Renal cortex interstitium (tissue), 11 donors: ENCODE data around the gene MYH7B. TPM values are rescaled to one million over a fixed set of nuclear protein-coding genes. Genes with fewer than 3 reads are reported as not detected.

Experiments
- DNase-seq, 11 donors: peaks; one replicate each; pipeline ENCODE4 v3.0.0-alpha.2; 2013; ENCODE audit warnings: low read depth in 9 of 11, low spot score in 4 of 11; ENCODE audit errors: extremely low read depth in 1 of 11
- polyA plus RNA-seq, 3 donors: library from polyadenylated mRNA; unstranded; fragments of 120-200 nt; gene quantifications; one replicate each; pipeline ENCODE4 v1.2.1, GENCODE V29; 2013; ENCODE audit not compliant: insufficient read length in 3 of 3

The MYH7B gene
- polyA plus RNA-seq, 3 donors, result 0.84 to 2.7 (median 1.6) TPM

DNA sequence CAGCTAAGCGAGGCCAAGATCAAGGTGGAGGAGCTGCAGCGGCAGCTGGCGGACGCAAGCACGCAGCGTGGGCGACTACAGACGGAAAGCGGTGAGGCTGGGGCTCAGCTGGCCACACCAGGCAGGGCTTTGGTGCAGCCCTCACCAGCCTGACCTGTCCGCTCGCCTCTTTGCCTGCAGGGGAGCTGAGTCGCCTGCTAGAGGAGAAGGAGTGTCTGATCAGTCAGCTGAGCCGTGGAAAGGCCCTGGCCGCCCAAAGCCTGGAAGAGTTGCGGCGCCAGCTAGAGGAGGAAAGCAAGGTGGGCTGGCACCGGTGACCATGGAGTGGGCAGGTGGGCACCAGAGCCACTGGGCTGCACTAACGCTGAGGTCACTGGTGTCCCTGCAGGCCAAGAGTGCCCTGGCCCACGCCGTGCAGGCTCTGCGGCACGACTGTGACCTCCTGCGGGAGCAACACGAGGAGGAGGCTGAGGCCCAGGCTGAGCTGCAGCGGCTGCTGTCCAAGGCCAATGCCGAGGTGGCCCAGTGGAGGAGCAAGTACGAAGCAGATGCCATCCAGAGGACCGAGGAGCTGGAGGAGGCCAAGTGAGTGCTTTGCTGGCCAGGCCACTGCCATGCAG is 42.8 kb downstream of the MYH7B start:
- no peak for DNase-seq

DNA sequence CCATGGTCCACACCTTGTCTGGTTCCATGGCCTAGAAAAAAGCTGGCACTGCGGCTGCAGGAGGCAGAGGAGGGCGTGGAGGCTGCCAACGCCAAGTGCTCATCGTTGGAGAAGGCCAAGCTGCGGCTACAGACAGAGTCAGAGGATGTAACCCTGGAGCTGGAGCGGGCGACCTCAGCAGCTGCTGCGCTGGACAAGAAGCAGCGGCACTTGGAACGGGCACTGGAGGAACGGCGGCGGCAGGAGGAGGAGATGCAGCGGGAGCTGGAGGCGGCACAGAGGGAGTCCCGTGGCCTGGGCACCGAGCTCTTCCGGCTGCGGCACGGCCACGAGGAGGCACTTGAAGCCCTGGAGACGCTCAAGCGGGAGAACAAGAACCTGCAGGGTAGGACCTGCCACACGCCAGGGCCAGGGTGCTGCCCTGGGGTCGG is 43.4 kb downstream of the MYH7B start:
- no peak for DNase-seq

DNA sequence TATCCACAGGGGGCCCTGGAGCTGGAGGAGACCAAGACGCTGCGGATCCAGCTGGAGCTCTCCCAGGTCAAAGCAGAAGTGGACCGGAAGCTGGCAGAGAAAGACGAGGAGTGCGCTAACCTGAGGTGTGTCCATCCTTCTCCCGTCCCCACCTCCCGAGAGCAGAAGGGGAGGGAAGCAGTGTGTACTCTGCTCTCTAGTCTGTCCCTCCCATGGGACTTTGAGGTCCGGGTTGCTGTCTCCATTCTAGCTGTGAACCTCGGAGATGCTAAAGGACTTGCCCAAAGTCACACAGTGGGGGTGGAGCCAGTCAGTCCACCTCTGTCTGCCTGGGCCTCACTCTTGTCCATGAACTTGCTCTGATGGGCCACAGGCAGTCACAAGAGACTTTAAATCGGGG is 44.1 kb downstream of the MYH7B start:
- DNase-seq, result no peak

DNA sequence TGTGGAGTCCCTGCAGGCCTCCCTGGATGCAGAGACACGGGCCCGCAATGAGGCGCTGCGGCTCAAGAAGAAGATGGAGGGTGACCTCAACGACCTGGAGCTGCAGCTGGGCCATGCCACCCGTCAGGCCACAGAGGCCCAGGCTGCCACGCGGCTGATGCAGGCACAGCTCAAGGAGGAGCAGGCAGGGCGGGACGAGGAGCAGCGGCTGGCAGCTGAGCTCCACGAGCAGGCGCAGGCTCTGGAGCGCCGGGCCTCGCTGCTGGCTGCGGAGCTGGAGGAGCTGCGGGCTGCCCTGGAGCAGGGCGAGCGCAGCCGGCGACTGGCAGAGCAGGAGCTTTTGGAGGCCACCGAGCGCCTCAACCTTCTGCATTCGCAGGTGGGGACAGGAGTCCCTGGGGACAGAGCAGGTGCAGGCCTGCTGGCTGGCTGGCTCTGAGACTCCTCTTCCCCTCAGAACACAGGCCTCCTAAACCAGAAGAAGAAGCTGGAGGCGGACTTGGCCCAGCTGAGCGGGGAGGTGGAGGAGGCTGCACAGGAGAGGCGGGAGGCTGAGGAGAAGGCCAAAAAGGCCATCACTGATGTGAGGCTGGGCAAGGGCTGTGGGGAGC is 44.7 kb downstream of the MYH7B start:
- DNase-seq, result no peak

DNA sequence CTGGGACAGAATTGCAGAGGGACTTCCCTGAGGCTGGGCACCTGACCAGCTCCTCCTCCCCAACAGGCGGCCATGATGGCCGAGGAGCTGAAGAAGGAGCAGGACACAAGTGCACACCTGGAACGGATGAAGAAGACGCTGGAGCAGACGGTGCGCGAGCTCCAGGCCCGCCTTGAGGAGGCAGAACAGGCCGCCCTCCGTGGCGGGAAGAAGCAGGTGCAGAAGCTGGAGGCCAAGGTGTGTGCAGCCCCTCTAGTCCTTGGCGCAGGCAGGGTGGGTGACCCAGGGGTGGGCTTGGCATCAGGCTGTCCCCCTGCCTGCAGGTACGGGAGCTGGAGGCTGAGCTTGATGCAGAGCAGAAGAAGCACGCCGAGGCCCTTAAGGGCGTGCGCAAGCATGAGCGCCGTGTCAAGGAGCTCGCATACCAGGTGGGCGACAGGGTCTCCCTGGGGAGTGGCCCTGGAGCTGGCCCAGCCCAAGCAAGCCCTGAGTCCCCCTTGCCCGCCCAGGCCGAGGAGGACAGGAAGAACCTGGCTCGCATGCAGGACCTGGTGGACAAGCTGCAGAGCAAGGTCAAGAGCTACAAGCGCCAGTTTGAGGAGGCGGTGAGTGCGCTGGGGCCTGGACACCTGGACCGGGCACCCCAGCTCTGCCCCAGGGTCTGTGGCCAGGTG is 45.4 kb downstream of the MYH7B start:
- no peak for DNase-seq

DNA sequence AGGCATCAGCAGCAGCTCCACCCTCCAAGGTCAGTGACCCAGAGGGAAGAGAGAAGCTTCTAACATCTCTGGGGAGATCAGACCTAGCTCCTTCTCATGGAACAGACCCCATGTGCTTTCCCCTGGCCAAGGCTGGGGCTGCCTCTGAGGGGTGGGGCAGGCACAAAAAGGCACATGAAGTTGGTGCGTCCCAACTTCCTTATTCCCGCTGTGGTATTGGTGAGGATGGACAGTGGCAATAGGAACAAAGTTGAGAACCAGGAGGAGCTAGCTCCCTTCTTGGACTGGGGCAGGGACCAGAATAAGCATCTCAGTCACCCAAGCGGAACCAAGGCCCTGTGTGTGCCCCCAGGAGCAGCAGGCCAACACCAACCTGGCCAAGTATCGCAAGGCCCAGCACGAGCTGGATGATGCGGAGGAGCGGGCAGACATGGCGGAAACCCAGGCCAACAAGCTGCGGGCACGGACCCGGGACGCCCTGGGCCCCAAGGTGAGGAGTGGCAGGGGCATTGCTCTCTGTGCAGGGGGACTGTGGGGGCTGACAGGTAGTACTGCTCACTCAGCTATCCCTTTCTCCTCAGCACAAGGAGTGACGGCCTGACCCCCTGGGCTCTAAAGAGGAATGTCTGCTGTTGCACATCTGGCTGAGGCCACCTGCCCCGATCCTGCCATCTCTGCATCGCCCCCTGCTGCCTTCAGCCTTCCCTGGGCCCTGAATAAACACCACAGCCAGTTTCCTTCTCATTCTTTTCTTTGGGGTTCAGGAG is 46.1 kb downstream of the MYH7B start:
- DNase-seq, result no peak

DNA sequence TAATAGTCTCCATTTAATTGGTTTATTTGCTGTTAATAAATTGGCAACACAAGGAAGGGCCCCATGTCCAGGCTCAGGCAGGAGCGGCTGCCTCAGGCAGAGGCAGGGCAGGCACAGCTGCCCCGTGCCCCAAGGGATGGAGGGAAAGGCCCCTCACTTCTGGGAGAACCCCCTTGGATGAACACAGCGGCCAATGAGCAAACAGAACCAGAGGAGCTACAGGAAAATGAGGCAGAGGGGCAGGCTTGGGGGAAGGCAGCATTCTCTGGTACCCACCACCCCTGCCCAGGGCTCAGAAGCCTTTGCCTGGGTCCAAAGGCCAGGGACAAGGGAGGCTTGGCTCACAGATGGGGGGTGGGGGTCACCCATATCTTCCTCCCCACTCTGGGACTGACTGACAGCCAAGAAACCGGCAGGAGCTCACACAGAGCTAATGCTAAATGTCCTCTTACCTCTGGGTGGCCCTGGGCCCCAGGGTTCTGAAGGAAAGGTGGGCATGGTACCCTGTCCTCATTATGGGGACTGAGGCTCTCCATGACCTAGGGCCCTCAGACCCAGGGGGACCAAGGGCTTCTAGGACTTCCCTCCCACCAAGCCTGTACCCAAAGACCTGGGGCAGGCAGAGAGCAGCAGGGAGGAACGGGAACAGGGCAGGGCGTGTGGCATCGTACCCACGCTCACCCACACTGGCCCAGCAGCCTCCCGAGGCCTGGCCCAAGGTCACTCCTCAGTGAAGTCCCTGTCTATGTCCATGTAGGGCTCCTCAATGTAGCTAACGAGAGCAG is 47.0 kb downstream of the MYH7B start:
- DNase-seq, result no peak

DNA sequence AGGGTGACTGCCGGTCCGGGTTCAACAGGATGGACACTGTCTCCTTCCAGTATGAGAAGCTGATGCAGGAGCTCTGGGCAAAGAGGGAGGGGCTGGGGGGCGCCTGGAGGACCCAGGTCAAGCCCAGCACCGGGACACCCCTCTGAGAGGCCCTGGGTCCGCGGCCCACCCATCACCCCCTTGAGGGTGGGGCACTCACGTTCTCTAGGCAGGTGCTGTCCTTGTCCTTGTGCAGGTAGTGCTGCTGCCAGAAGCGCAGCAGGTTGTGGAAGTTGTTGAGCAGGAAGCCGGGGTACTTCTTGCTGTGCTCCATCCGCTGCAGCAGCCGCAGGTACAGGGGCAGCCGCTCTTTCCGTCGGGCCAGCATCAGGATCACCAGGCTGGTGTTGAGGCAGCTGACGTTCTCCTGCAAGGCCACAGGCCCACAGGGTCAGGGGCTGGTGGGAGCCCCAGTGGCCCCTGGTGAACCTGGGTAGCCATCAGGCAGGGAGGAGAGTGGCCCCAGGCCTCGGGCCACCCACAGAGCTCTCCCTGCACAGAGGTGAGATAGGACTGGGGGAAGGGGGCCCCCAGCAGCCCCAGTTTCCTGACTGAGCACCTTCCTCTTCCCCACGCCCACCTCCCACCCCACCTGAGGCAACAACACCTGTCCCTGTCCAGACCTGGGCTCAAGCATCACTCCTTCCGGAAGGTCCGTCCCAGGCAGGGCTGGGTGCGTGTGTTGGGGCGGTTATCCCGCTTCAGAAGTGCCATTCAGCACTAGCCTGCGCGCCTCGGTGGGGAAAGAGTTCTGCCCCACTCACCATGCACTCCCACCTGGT is 47.8 kb downstream of the MYH7B start:
- no peak for DNase-seq

DNA sequence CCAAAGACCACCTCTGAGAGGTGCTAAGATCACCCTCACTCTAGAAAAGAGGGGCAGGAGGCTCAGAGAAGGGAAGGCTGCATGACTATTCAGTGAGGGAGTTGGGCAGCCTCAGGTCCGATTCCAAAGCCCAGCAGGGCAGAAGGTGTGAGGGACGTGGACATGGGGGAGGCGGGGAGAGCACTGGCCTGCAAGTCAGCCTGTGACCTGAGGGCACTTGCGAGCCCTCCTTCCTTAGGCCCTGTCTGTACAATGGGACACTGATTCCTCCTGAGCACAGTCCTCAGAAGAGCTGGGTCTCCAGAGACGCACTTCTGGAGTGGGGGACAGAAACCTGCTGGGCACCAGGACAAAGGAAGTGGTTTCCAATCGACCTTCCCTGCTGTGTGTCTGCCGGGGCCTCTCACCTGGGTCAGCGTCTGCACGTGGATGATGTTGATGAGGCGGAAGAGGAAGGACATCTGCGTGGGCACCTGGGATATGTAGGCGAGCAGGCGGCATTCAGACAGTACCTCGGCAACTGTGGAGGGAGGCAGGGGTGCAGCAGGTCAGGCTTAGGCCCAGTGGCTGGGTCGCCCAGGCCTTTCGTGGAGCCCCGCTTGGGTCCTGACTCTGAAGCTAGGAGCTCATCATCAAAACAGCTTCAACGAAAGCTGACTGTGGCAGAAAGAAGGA is 48.5 kb downstream of the MYH7B start:
- DNase-seq, result no peak

DNA sequence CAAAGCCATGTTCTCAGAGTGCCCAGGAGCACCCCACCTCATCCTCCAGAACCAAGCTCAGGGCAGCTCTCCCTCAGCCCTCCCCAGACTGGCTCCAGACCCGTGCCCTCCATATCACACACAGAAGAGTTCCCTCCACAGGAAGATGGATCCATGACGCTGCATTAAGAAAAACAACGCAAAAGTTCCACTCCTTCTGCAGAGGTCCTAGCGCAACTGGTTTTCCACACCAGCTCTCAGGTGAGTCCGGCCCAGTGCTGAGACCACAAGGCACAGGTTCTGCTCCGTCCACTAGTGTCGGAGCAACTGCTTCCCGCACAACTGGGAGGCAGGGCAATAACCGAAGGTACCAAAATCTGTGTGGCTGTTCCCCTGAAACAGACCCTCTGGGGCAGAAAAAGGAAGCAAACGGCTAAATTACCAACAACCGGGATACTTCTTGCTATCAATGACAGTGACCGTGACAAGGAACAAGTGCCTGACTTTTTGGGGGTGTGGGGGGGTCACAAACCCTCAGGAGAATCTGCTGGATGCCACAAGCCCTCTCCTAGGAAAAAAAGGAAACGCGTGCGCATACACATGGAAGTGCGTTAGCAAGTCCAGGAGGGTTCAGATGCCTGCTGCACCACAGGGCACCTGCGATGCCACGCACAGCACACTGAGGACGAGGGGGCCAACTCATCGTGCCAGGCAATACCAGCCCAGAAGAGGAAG is 49.2 kb downstream of the MYH7B start:
- no peak for DNase-seq

Other genes with a start within 250 kb of the MYH7B start
- 10 to 100 TPM; 40.3 to 55.8 (median 51.3) TPM for gene NCOA6, start 130.2 kb upstream of the MYH7B start, polyA plus RNA-seq
- gene GGT7, start 83.0 kb upstream of the MYH7B start, polyA plus RNA-seq, result 10 to 100 TPM; 18.4 to 34.4 (median 22.8) TPM
- gene ACSS2, start 79.3 kb upstream of the MYH7B start, polyA plus RNA-seq, result 10 to 100 TPM; 38.2 to 53.5 (median 40.8) TPM
- gene GSS, start 62 bp upstream of the MYH7B start, polyA plus RNA-seq, result 10 to 100 TPM; 50.1 to 57.9 (median 57.4) TPM
- gene TRPC4AP, start 136.9 kb downstream of the MYH7B start, polyA plus RNA-seq, result 10 to 100 TPM; 66.6 to 69.2 (median 68.0) TPM
- gene EDEM2, start 191.5 kb downstream of the MYH7B start, polyA plus RNA-seq, result 10 to 100 TPM; 15.5 to 16.9 (median 16.3) TPM
- 10 to 100 TPM in 1 of 3 donors, 1 to 10 TPM in 2; 6.5 to 10.8 (median 7.6) TPM for gene PROCR, start 216.2 kb downstream of the MYH7B start, polyA plus RNA-seq